T-helper 17 cell (primary cell): ENCODE results near the gene ZP1. TPM values are rescaled to one million over a fixed set of nuclear protein-coding genes. Genes with fewer than 3 reads are reported as not detected.
"Not testable (repeated sequence)": the region's sequence is repeated elsewhere in the genome, so short reads cannot be mapped to it uniquely, and the experiment has no call there.

Source experiments
- ATAC-seq: fragments of 150-1000 bp; cut with Tn5 transposase; 2 replicates; pipeline ENCODE4 v1.10.0; 2021; ENCODE audit warnings: mild to moderate bottlenecking, moderate library complexity
- DNase-seq, 3 donors: peaks; one replicate each; pipeline versions ENCODE4 v3.0.0 to v3.0.0-alpha.2; 2020 to 2021
- H3K9me3 ChIP-seq: one replicate; pipeline ENCODE4 v1.7.0; 2013; ENCODE audit warnings: low read length, mild to moderate bottlenecking; ENCODE audit not compliant: control insufficient read depth, poor library complexity, severe bottlenecking
- H3K27ac Mint-ChIP-seq: one replicate; pipeline ENCODE4 v1.8.0; 2022; ENCODE audit warnings: mild to moderate bottlenecking, moderate library complexity, mixed read lengths
- H3K27me3 Mint-ChIP-seq: one replicate; pipeline ENCODE4 v1.8.0; 2022; ENCODE audit warnings: mixed read lengths
- H3K36me3 Mint-ChIP-seq: one replicate; pipeline ENCODE4 v1.8.0; 2022; ENCODE audit warnings: low read depth, mixed read lengths
- H3K4me1 Mint-ChIP-seq: one replicate; pipeline ENCODE4 v1.8.0; 2022; ENCODE audit warnings: mild to moderate bottlenecking, mixed read lengths
- H3K4me3 Mint-ChIP-seq: one replicate; pipeline ENCODE4 v1.8.0; 2022; ENCODE audit warnings: mild to moderate bottlenecking, moderate library complexity, mixed read lengths
- total RNA-seq, 4 donors: library from RNA in 2 of 4; stranded (reverse) in 2 of 4; gene quantifications; one replicate each; pipeline ENCODE4 v1.2.3 and lab custom pipeline; 2022 to 2026

Gene ZP1
- total RNA-seq, 2 donors from 2014 or later, result not detected

DNA sequence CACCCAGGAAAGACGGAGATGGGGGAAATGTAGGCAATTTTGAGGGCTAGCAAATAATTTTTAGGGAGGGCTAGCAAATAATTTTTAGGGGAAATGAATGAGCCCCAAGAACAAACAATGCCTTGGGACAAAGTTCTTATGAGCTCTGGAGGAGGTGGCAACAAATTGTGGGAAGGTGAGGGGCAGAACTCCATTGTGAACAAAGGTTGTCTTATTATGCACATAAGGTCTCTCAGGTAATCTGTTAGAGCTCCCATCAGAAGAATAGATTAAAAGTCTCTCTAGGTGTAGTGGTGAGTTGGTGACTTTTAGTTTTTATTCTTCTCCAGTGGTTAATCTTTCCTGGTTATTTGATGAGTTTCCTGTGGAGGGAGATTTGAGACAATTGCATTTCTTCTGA is 41.5 kb downstream of the ZP1 start:
- no peaks in the 10 kb centered on the region for H3K36me3 Mint-ChIP-seq
- H3K27ac Mint-ChIP-seq, result no peak overlapping the region
- no peak overlapping the region for H3K4me3 Mint-ChIP-seq

DNA sequence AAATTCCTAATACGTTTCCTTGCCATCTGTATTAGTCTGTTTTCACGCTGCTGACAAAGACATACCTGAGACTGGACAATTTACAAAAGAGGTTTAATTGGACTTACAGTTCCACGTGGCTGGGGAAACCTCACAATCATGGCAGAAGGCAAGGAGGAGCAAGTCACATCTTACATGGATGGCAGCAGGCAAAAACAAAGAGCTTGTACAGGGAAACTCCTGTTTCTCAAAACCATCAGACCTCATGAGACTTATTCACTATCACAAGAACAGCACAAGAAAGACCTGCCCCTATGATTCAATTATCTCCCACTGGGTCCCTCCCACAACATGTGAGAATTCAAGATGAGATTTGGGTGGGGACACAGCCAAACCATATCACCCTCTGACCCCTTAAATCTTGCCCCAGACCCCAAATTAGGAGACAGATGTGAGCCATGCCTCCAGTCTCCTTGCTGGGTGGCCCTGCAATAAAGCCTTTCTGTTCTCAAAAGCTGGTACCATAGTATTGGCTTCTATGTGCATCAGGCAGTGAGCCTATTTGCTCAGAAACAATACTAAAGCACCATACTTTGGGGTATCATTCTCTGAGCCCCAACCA is 42.4 kb downstream of the ZP1 start:
- not testable (repeated sequence) for H3K27me3 Mint-ChIP-seq, ATAC-seq, H3K27ac Mint-ChIP-seq, DNase-seq, H3K9me3 ChIP-seq, H3K4me3 Mint-ChIP-seq, H3K36me3 Mint-ChIP-seq
- peaks cover 23% of the 10 kb centered on the region for H3K4me1 Mint-ChIP-seq

More for the DNA sequence above, 41.5 kb downstream of the ZP1 start:
- H3K9me3 ChIP-seq, result no peaks in the 10 kb centered on the region
- DNase-seq, result no peak
- no peak for ATAC-seq
- Mint-ChIP-seq H3K4me1 (peaks cover 26% of the 10 kb centered on the region), H3K27me3 (peaks cover 4% of the 10 kb centered on the region)

DNA sequence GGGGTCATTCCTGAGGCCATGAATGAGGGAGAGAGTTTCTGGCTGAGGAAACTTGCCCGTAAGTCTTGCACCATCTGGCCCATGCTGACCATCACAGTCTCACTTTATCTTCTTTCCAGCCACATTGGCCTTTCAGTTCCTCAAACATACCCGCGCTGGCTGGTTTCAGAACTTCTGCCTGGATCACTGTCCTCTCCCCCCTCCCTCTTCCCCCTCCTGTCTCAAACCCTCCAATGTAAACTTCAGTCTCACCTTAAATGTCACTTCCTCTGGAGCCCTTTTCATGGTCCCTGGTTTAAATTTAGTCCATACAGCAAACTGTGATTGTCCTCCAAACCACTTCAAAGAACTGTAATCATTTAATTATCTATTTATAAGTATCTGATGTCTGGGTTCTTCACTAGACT is 42.9 kb downstream of the ZP1 start:
- DNase-seq (no peak), ATAC-seq (no peak)
- Mint-ChIP-seq H3K36me3 (peaks cover 2% of the 10 kb centered on the region), H3K4me3 (no peak overlapping the region), H3K27ac (no peak overlapping the region), H3K4me1 (peaks cover 24% of the 10 kb centered on the region), H3K27me3 (peaks cover 4% of the 10 kb centered on the region)
- no peaks in the 10 kb centered on the region for H3K9me3 ChIP-seq

DNA sequence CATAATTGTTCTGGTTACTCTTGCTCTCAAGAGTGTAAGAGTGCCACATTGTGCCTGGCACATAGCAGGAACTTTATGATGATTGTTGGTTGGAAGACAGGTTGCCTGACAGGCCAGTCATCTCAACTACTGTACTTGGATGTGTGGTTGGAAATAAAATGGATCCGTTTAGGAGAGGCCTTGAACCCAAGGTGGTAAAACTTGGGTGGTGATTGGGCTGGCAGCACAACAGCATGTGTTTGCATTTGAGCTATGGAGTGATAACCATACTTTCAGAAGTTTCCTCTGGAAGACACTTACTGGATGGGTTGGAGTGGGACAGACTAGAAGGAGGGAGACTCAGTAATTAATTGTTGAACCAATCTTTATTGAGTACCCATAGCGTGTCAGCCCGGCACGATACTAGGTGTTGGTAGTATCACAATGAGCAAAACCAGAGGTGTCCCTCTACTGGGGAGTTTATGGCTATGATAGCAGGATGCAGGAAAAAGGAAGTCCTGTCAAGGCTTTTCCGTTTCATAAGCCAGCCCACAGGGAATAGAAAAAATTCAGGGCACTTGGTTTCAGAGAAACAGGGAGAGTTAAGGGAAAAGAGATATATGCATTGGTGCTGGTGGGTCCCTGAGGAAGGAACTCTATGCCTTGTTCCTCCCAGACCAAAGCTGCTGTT is 43.5 kb downstream of the ZP1 start:
- H3K27me3 Mint-ChIP-seq, result peaks cover 4% of the 10 kb centered on the region
- DNase-seq, result no peak
- no peak overlapping the region for H3K27ac Mint-ChIP-seq
- peaks cover 2% of the 10 kb centered on the region for H3K36me3 Mint-ChIP-seq
- H3K9me3 ChIP-seq, result no peaks in the 10 kb centered on the region
- no peak overlapping the region for H3K4me3 Mint-ChIP-seq
- no peak for ATAC-seq
- peaks cover 25% of the 10 kb centered on the region for H3K4me1 Mint-ChIP-seq

DNA sequence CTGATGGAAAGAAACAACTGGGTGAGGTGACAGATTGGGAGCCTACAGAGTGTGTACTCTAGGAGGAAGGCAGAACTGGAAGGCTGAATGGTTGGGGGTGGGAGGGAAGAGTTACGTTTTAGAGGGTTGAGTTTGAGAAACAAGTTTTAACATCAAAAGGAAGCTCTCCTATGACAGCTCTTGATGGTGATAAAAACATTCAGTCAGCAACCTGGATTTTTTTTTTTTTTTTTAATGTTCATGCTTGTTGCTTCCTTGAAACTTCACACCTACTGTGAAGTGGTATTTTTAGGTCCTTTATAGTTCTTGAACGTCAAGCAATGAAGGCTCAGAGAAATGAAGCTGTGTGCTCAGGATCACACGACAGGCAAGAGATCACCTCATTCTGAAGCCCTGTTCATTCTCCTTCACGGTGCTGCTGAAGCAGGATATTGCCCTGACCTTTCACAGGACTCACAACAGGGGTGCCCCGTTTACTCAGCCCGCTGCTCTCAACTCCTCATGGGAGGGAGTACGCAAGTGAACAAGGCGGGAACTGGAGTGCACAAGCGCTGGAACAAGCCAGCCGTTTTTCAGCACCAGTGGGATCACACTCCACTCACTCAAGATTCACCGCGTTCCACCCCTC is 45.0 kb downstream of the ZP1 start:
- Mint-ChIP-seq H3K4me1 (peaks cover 32% of the 10 kb centered on the region), H3K27me3 (peaks cover 4% of the 10 kb centered on the region), H3K36me3 (peaks cover 2% of the 10 kb centered on the region), H3K27ac (peak overlapping the region; percentile 69), H3K4me3 (peak overlapping the region; percentile 51)
- ATAC-seq, result no peak
- DNase-seq, result no peak
- no peaks in the 10 kb centered on the region for H3K9me3 ChIP-seq

DNA sequence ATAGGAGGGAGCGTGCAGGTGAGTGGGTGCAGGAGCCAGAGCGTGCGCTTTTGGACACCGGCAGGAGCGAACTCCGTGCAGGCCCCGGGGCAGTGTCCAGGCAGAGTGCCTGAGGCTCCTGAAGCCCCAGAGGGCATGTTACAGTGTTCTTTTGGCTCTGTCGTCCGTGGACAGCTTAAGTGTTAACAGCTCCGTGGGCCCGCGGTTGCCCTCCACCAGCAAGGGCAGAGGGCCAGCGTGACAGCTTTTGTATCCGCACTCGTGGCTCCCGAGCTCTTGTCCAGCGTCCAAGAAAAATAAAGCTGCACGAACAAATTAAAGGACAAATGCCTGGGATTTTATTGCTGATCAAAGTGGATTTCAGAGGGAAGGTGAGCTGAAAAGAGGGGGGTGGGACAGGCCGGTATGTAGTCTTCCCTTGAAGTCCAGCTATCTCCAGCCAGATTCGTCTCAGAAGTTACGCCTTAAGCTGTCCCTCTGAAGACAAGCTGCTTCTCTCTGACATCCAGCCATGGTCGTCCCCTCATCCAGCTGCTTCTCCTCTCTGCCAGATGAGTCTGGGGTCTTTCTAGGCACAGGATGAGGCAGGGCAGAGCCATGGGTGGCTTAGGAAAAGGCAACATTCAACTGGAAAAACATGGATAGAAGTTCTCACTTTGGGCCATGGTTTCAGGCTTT is 45.6 kb downstream of the ZP1 start:
- Mint-ChIP-seq H3K36me3 (peaks cover 2% of the 10 kb centered on the region), H3K4me1 (peaks cover 30% of the 10 kb centered on the region), H3K27ac (peak overlapping the region; percentile 100)

DNA sequence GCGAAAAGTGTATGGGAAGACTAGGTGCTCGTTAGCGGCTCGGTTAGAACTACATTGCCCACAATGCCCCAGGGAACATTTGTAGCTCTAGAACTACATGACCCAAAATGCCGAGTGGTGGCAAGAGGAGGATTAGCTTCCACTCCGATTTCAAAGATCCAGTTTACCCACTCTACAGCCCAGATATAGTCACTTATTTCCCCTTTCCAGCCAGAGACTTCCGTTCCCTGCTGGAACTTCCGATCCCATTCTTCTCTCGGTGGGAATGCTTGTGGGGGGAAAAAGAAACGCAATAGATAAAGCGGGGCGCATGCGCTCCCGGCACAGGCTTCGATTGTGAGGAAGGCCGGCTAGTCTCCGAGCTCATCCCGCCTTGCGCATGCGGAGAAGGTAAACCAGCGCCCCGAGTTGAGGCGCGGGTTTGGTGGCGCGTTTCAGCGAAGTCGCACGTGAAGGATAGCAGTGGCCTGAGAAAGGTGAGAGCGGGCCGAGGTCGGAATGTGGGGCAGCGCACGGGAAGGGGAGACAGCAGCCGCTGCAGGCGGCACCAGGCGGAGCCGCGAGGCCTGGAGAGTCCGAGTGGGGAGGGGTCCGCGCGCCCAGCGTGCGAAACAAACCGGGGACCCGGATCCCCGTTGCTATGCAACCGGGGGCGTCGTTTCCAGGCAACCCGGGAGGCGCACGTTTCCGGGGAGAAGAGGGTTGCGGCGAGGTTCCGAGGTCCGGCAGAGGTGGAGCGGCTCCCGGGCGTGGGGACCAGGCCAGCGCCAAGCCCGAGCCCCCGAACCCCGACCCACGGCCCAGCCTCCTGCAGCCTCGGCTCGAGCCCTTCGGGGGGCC is 46.7 kb downstream of the ZP1 start, which contains the start of gene TMEM109:
Gene TMEM109, plus strand, starts transcription at position 366 of the 840 bp plus-strand sequence. CDS start 5,536 bp downstream, outside the sequence.
- H3K36me3 Mint-ChIP-seq, result peaks cover 2% of the 10 kb centered on the region
- no peaks in the 10 kb centered on the region for H3K9me3 ChIP-seq
- DNase-seq (peak; percentile 77 to 82 (median 81)), ATAC-seq (peak; percentile 83)
- peaks cover 32% of the 10 kb centered on the region for H3K4me1 Mint-ChIP-seq
- peak within 1 kb of the TSS; percentile 100 for H3K4me3 Mint-ChIP-seq
- peaks cover 4% of the 10 kb centered on the region for H3K27me3 Mint-ChIP-seq
- peak within 1 kb of the TSS; percentile 100 for H3K27ac Mint-ChIP-seq

More for the DNA sequence above, 45.6 kb downstream of the ZP1 start:
- H3K27me3 Mint-ChIP-seq, result peaks cover 4% of the 10 kb centered on the region
- peak overlapping the region; percentile 100 for H3K4me3 Mint-ChIP-seq
- ATAC-seq, result no peak
- no peaks in the 10 kb centered on the region for H3K9me3 ChIP-seq
- no peak for DNase-seq

DNA sequence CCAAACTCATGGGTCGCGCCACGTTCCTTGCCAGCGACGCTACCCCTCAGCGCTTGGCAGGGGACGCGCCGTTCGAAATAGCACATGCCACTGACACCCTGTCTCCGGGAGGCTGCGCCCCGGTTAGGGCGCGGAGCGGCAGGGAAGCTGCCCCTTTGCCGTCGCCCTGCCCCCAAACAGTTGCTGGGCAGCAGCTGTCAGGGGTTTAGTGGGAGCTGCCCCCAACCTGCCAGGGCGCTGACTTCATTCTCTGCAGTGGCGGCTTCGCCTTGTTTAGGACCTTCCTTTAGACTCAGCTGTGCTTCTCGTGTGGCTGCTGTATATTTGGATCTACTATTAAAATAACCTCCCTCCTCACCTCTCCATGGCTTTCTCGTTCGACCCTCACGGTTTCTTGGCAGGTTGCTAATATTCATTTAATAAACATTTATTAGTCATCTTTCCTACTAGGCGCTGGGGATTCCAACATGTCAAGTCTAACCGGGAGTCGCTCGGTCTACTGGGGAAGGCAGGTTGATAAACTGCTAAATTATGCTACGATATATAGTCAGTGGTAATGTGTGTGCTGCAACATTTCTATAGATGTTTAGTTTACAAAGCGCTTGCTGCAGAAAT is 47.4 kb downstream of the ZP1 start:
- no peaks in the 10 kb centered on the region for H3K9me3 ChIP-seq
- H3K4me3 Mint-ChIP-seq, result peak overlapping the region; percentile 100
- peak overlapping the region; percentile 100 for H3K27ac Mint-ChIP-seq
- ATAC-seq (peak; percentile 36), DNase-seq (peak in 1 of 3 donors; percentile 22)
- H3K4me1 Mint-ChIP-seq, result peaks cover 32% of the 10 kb centered on the region
- peaks cover 2% of the 10 kb centered on the region for H3K36me3 Mint-ChIP-seq
- peaks cover 4% of the 10 kb centered on the region for H3K27me3 Mint-ChIP-seq

DNA sequence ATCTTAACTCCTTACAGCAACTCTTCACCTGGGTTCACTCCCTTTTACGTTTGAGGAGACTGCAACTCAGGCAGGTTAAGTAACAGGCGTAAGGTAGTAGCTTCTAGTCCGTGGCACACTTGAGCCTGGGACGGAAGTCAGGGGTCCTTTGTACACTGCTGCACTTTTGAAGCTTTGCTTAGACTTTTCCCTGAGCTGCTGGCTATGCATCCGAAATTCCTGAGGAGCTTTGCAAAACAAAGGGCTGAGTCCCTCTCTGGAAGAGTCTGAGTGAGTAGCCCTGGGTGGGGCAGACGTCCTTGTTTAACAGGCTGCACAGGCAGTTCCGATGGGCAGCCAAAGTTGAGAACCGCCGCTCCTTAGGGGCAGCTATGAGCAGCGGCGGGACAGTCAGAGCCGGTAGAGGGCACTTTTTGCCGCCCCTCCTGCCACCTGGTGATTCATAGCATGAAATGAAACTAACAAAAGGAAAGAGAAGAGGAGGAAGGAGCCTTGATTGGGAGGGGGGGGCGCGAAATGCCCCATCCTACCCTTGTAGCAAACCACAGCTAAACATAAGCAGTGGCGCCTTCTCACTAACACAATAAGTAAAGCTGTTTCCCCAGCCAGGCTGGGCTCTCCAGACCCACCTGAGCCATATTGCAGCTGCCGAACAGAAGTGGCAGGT is 48.0 kb downstream of the ZP1 start:
- Mint-ChIP-seq H3K27ac (peak overlapping the region; percentile 77), H3K4me3 (peak overlapping the region; percentile 100), H3K36me3 (peaks cover 5% of the 10 kb centered on the region), H3K4me1 (peaks cover 32% of the 10 kb centered on the region), H3K27me3 (peaks cover 4% of the 10 kb centered on the region)
- H3K9me3 ChIP-seq, result no peaks in the 10 kb centered on the region
- peak; percentile 48 for ATAC-seq
- peak; percentile 34 to 49 (median 39) for DNase-seq

DNA sequence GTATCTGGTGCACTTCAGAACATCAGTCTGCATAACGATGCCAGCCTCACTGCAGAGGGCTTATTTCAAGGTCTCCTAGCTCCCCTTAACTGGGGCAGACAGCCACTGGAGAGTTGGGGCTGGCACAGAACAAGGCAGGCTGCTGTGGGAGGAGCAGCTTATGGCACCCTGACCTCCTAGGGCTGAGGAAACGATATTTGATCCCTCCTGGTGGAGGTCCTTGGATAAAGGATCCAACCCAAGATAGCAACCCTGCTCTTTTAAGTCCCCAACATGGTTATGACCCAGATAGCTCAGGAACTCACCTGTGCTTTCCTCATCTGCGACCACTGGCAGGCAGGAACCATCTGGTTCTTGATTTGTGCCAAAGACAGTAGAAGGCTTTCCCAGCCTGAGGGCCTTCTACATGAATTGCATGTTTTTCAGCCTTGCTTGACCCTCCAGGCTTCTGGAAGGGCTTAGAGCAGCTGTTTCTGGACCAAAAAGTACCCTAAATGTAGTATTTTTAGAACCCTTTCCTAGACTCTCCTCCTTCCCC is 49.4 kb downstream of the ZP1 start:
- ATAC-seq, result no peak
- Mint-ChIP-seq H3K27me3 (peaks cover 3% of the 10 kb centered on the region), H3K4me1 (peaks cover 32% of the 10 kb centered on the region)

DNA sequence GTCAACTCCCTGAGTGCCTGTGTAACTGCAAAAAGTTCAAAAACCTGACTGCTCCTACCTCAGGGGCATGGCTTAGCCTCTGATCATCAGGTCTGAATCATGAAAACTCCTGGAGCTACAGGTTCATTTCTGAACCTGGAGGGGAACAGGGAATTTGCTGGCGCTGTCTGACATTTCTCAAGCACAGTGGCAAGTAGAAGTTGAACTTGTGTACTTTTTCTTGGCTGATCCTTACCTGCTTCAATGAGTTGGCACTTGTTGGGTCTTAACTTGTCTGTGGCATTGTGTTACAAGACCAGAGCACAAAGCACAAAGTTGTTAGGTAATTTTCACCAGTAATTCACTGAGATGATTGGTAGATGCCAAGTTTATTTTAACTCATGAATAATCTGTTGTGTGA is 49.9 kb downstream of the ZP1 start:
- Mint-ChIP-seq H3K27me3 (peaks cover 2% of the 10 kb centered on the region), H3K4me1 (peaks cover 30% of the 10 kb centered on the region), H3K36me3 (peaks cover 8% of the 10 kb centered on the region), H3K27ac (no peak overlapping the region), H3K4me3 (peak overlapping the region; percentile 39)
- no peaks in the 10 kb centered on the region for H3K9me3 ChIP-seq
- DNase-seq, result no peak
- no peak for ATAC-seq

More for the DNA sequence above, 49.4 kb downstream of the ZP1 start:
- H3K36me3 Mint-ChIP-seq, result peaks cover 7% of the 10 kb centered on the region
- no peaks in the 10 kb centered on the region for H3K9me3 ChIP-seq
- no peak overlapping the region for H3K27ac Mint-ChIP-seq
- no peak for DNase-seq
- peak overlapping the region; percentile 39 for H3K4me3 Mint-ChIP-seq
